ENCODE data around the gene ZNF682. TPM values are rescaled to one million over a fixed set of nuclear protein-coding genes. Genes with fewer than 3 reads are reported as not detected.
"Not testable (repeated sequence)": the region's sequence is repeated elsewhere in the genome, so short reads cannot be mapped to it uniquely, and the experiment has no call there.

The ZNF682 gene
- 6.4 TPM for total RNA-seq

DNA sequence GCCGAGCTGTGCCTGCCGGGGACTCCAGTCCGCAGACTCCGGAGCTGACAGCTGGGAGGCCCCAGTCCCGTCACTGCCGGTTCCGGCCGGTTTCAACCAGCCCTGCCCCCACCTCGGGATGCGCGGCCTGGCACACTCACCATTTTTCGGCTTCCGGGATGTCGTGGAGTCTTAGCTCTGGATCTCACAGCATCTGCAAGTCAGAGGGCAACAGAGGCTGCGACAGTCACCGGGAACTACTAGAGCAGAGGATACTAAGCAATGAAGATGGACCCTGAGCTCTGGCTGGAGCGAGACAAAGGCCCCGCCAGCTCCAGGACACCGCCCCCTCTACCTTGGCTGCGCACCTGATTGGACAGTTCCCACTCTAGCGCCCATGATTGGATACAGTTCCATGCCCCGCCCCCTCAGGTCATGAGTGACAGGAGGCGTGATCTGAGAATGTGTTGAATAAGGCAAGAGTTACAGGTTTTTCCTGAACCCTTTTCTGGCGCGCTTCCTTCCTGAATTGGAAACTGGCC lies at the start of gene ZNF682:
ZNF682 (minus strand) TSS at position 303 of the 521 bp plus-strand sequence; CDS start at position 143, 160 bp downstream.
- peaks cover 10% of the 10 kb centered on the region for H3K4me1 ChIP-seq (ENCODE audit: insufficient read depth, low read length)
- peak within 1 kb of the TSS; percentile 75 for H3K4me3 ChIP-seq (ENCODE audit: low read length)
- peaks cover 2% of the 10 kb centered on the region for H3K27me3 ChIP-seq (ENCODE audit: insufficient read depth, low read length)
- no peaks in the 10 kb centered on the region for H3K9me3 ChIP-seq (ENCODE audit: low read depth, low read length)

DNA sequence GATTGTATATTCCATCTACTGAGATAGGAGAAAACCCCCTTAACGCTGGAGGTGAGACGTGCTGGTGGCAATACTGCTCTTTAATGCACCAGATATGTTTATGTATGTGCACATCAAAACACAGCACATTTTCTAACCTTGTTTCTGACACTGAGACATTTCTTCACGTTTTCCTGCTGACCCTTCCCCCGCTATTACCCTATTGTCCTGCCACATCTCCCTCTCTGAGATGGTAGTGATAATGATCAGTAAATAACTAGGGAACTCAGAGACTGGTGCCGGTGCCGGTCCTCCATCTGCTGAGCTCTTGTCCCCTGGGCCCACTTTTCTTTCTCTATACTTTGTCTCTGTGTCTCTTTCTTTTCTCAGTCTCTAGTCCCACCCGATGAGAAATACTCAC lies 43.6 kb upstream of the ZNF682 start:
- H3K4me1 ChIP-seq (ENCODE audit: insufficient read depth, low read length) = peaks cover 12% of the 10 kb centered on the region
- not testable (repeated sequence) for H3K9me3 ChIP-seq (ENCODE audit: low read depth, low read length); H3K27me3 ChIP-seq (ENCODE audit: insufficient read depth, low read length); H3K4me3 ChIP-seq (ENCODE audit: low read length)

- not testable (repeated sequence) for H3K9me3 ChIP-seq (ENCODE audit: low read depth, low read length); H3K4me3 ChIP-seq (ENCODE audit: low read length); H3K27me3 ChIP-seq (ENCODE audit: insufficient read depth, low read length)
- H3K4me1 ChIP-seq (ENCODE audit: insufficient read depth, low read length) = peaks cover 16% of the 10 kb centered on the region
Measured at GRCh38 chr19:20082232-20082833, 43.0 kb upstream of the ZNF682 start.

GRCh38 chr19:20080656-20081055 lies 41.4 kb upstream of the ZNF682 start:
- Histone ChIP-seq H3K9me3 (ENCODE audit: low read depth, low read length) (no peaks in the 10 kb centered on the region), H3K27me3 (ENCODE audit: insufficient read depth, low read length) (no peaks in the 10 kb centered on the region), H3K4me3 (ENCODE audit: low read length) (no peak overlapping the region), H3K4me1 (ENCODE audit: insufficient read depth, low read length) (peaks cover 16% of the 10 kb centered on the region)

DNA sequence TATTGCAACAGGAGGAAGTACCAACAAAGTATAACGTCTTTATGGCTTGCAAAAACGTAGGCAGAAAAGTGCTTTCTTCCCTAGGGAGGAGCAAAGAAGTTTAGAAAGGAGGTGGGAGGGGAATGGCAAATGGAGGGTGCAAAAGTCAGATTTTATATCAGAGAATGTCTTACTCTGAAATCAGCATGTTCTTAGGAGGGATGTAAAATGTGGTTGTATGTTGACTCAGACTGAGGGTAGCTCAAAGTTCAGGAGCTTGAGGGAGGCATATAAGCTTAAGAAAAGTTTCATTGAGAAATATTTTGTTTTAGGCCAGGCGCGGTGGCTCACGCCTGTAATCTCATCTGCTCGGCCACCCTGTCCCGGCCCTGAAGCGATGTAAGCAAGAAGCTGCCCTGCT lies 40.2 kb upstream of the ZNF682 start:
- Histone ChIP-seq H3K4me3 (ENCODE audit: low read length) (no peak overlapping the region), H3K9me3 (ENCODE audit: low read depth, low read length) (no peaks in the 10 kb centered on the region), H3K27me3 (ENCODE audit: insufficient read depth, low read length) (no peaks in the 10 kb centered on the region)

DNA sequence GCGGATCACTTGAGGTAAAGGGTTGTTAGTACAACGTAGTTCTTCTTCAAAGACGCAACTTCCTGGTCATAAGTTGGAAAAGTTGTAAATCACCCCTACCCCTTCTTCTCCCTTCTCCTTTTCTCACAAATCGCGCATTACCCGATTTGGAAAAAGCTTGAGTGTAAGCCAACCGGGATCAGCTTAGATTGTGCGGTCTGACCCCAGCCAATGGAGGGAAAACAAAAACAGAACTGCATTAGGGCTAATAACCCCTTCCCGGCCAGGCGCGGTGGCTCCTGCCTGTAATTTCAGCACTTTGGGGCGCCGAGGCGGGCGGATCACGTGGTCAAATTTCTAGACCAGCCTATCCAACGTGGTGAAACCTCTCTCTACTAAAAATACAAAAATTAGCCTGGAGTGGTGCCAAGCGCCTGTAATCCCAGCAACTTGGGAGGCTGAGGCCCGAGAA lies 39.3 kb upstream of the ZNF682 start:
- H3K9me3 ChIP-seq (ENCODE audit: low read depth, low read length) = no peaks in the 10 kb centered on the region
- no peaks in the 10 kb centered on the region for H3K27me3 ChIP-seq (ENCODE audit: insufficient read depth, low read length)
- peaks cover 16% of the 10 kb centered on the region for H3K4me1 ChIP-seq (ENCODE audit: insufficient read depth, low read length)
- H3K4me3 ChIP-seq (ENCODE audit: low read length) = peak overlapping the region; percentile 54

More for the DNA sequence above, 40.2 kb upstream of the ZNF682 start:
- H3K4me1 ChIP-seq (ENCODE audit: insufficient read depth, low read length) = peaks cover 16% of the 10 kb centered on the region

- H3K4me3 ChIP-seq (ENCODE audit: low read length) = peak within 1 kb of the TSS; percentile 54
- H3K27me3 ChIP-seq (ENCODE audit: insufficient read depth, low read length) = no peaks in the 10 kb centered on the region
- H3K9me3 ChIP-seq (ENCODE audit: low read depth, low read length) = no peaks in the 10 kb centered on the region
- H3K4me1 ChIP-seq (ENCODE audit: insufficient read depth, low read length) = peaks cover 16% of the 10 kb centered on the region
Measured at GRCh38 chr19:20077791-20078463, 38.6 kb upstream of the ZNF682 start, which contains the start of gene ZNF90. Gene ZNF90, plus strand, starts transcription at chr19:20078000. Its CDS starts 133 bp downstream, at chr19:20078133.

DNA sequence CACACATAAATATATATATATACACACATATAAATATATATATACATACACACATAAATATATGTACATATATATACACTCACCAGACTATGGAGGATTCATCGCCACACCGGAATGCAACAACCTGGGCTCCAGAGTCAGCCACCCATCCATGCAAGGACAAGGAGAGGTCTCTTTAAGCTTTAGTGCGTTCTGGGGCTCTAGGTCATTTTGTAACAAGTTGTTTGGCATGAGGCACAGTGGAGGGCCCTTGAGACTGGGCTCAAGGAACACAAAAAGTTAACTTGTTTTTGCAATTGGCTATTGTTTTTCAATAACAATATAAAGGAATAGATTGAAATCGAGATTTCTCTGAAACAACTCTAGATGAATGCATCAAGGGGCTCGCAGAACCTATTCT lies 33.6 kb upstream of the ZNF682 start:
- H3K4me3 ChIP-seq (ENCODE audit: low read length) = no peak overlapping the region
- H3K27me3 ChIP-seq (ENCODE audit: insufficient read depth, low read length) = peaks cover 2% of the 10 kb centered on the region
- no peaks in the 10 kb centered on the region for H3K9me3 ChIP-seq (ENCODE audit: low read depth, low read length)
- peaks cover 5% of the 10 kb centered on the region for H3K4me1 ChIP-seq (ENCODE audit: insufficient read depth, low read length)

GRCh38 chr19:20070691-20071090 lies 31.4 kb upstream of the ZNF682 start:
- Histone ChIP-seq H3K9me3 (ENCODE audit: low read depth, low read length) (no peaks in the 10 kb centered on the region), H3K4me1 (ENCODE audit: insufficient read depth, low read length) (no peaks in the 10 kb centered on the region), H3K4me3 (ENCODE audit: low read length) (no peak overlapping the region)

GRCh38 chr19:20068559-20068958 lies 29.3 kb upstream of the ZNF682 start:
- not testable (repeated sequence) for H3K4me1 ChIP-seq (ENCODE audit: insufficient read depth, low read length); H3K4me3 ChIP-seq (ENCODE audit: low read length); H3K9me3 ChIP-seq (ENCODE audit: low read depth, low read length); H3K27me3 ChIP-seq (ENCODE audit: insufficient read depth, low read length)

More at GRCh38 chr19:20070691-20071090, 31.4 kb upstream of the ZNF682 start:
- peaks cover 7% of the 10 kb centered on the region for H3K27me3 ChIP-seq (ENCODE audit: insufficient read depth, low read length)

- no peak overlapping the region for H3K4me3 ChIP-seq (ENCODE audit: low read length)
- H3K27me3 ChIP-seq (ENCODE audit: insufficient read depth, low read length) = peaks cover 7% of the 10 kb centered on the region
- H3K4me1 ChIP-seq (ENCODE audit: insufficient read depth, low read length) = no peaks in the 10 kb centered on the region
- H3K9me3 ChIP-seq (ENCODE audit: low read depth, low read length) = no peaks in the 10 kb centered on the region
Measured at GRCh38 chr19:20067943-20068342, 28.6 kb upstream of the ZNF682 start.

GRCh38 chr19:20066861-20067260 lies 27.6 kb upstream of the ZNF682 start:
- no peak overlapping the region for H3K4me3 ChIP-seq (ENCODE audit: low read length)
- H3K27me3 ChIP-seq (ENCODE audit: insufficient read depth, low read length) = peaks cover 7% of the 10 kb centered on the region
- no peaks in the 10 kb centered on the region for H3K9me3 ChIP-seq (ENCODE audit: low read depth, low read length)
- H3K4me1 ChIP-seq (ENCODE audit: insufficient read depth, low read length) = no peaks in the 10 kb centered on the region

GRCh38 chr19:20060282-20060681 lies 21.0 kb upstream of the ZNF682 start:
- Histone ChIP-seq H3K9me3 (ENCODE audit: low read depth, low read length) (no peaks in the 10 kb centered on the region), H3K27me3 (ENCODE audit: insufficient read depth, low read length) (no peaks in the 10 kb centered on the region), H3K4me1 (ENCODE audit: insufficient read depth, low read length) (no peaks in the 10 kb centered on the region), H3K4me3 (ENCODE audit: low read length) (no peak overlapping the region)

- not testable (repeated sequence) for H3K4me3 ChIP-seq (ENCODE audit: low read length); H3K9me3 ChIP-seq (ENCODE audit: low read depth, low read length); H3K27me3 ChIP-seq (ENCODE audit: insufficient read depth, low read length); H3K4me1 ChIP-seq (ENCODE audit: insufficient read depth, low read length)
Measured at GRCh38 chr19:20058738-20059137, 19.4 kb upstream of the ZNF682 start.

- H3K4me3 ChIP-seq (ENCODE audit: low read length) = peak overlapping the region; percentile 59
- no peaks in the 10 kb centered on the region for H3K9me3 ChIP-seq (ENCODE audit: low read depth, low read length)
- H3K4me1 ChIP-seq (ENCODE audit: insufficient read depth, low read length) = peaks cover 7% of the 10 kb centered on the region
- no peaks in the 10 kb centered on the region for H3K27me3 ChIP-seq (ENCODE audit: insufficient read depth, low read length)
Measured at GRCh38 chr19:20051841-20052768, 12.8 kb upstream of the ZNF682 start.
